ENCODE data around the gene SASH3. TPM values are rescaled to one million over a fixed set of nuclear protein-coding genes. Genes with fewer than 3 reads are reported as not detected.

The SASH3 gene
- total and polyA plus RNA-seq, 5 donors from 2014 or later: 117 to 205 (median 191) TPM

DNA sequence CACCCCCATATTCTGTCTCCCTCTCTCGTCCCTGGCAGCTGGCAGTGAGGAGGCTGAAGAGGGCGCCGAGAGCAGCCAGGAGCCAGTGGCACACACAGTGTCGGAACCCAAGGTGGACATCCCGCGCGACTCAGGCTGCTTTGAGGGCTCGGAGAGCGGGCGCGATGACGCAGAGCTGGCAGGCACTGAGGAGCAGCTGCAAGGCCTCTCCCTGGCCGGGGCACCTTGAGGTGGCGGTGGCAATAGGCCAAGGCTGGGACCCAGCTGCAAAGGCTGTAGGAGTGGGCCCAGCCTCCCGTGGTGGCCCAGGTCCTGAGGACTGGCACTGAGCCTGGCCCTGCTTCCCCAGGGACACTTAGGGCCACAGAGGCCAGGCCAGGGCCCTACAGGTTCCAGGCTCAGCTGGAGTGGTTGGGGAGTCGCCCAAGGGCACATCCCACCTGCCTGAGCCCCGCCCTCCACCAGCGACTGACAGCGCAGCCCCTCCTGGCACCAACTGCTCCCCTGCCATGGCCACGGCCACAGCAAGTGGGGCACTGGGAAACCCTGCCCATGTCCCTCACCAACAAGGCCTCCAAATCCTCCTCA, 13.9 kb downstream of the SASH3 start:
- ATAC-seq (ENCODE audit: low read depth in 2 of 2) (no peak), DNase-seq (no peak)
- Histone ChIP-seq H3K4me3 (ENCODE audit: low read depth, low read length) (no peak overlapping the region), H3K36me3 (ENCODE audit: control insufficient read depth, insufficient read depth, low read length) (peaks cover 61% of the 10 kb centered on the region), H3K27me3 (ENCODE audit: control insufficient read depth, insufficient read depth, low read length) (no peaks in the 10 kb centered on the region), H3K9me3 (ENCODE audit: control insufficient read depth in 2 of 2, low read length in 2 of 2) (no peaks in the 10 kb centered on the region), H3K4me1 (ENCODE audit: control insufficient read depth, insufficient read depth, low read length, poor library complexity, severe bottlenecking) (peaks cover 4% of the 10 kb centered on the region), H3K27ac (ENCODE audit: insufficient read depth, low read length, poor library complexity, severe bottlenecking) (no peak overlapping the region)
- peak overlapping the region in 2 of 3 donors; percentile 31 to 48 for H3K27ac Mint-ChIP-seq
- peaks cover 13% of the 10 kb centered on the region for H3K36me3 Mint-ChIP-seq
- H3K4me1 Mint-ChIP-seq: peaks cover 0 to 19% (median 10%) of the 10 kb centered on the region in 4 donors
- no peaks in the 10 kb centered on the region for H3K27me3 Mint-ChIP-seq
- H3K4me3 Mint-ChIP-seq: no peak overlapping the region
- no peaks in the 10 kb centered on the region for H3K9me3 Mint-ChIP-seq

DNA sequence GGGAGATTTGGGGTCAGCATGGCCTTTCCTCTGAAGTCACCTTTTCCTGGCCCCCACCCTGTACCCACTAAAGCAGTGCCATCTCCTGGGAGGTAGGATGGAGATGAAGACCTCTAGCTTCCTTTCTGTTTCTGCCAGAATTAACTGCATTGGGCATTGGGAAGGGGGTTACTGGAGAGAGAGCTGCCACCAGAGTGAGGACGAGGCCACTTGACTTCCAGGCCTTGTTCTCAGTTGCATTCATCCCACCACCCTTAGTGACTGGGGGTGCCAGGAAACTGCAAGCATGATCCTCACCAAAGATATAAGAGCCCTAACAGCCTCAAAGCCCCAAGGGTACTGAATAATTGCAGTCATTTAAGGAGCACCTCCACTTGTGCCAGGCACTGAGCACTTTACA, 15.8 kb downstream of the SASH3 start:
- no peaks in the 10 kb centered on the region for H3K9me3 Mint-ChIP-seq
- Histone ChIP-seq H3K4me3 (ENCODE audit: low read depth, low read length) (no peak overlapping the region), H3K36me3 (ENCODE audit: control insufficient read depth, insufficient read depth, low read length) (peaks cover 54% of the 10 kb centered on the region), H3K9me3 (ENCODE audit: control insufficient read depth in 2 of 2, low read length in 2 of 2) (no peaks in the 10 kb centered on the region), H3K27me3 (ENCODE audit: control insufficient read depth, insufficient read depth, low read length) (no peaks in the 10 kb centered on the region), H3K4me1 (ENCODE audit: control insufficient read depth, insufficient read depth, low read length, poor library complexity, severe bottlenecking) (peaks cover 4% of the 10 kb centered on the region), H3K27ac (ENCODE audit: insufficient read depth, low read length, poor library complexity, severe bottlenecking) (no peak overlapping the region)
- peaks cover 15% of the 10 kb centered on the region for H3K36me3 Mint-ChIP-seq
- H3K4me1 Mint-ChIP-seq: peaks cover 0 to 24% (median 15%) of the 10 kb centered on the region in 4 donors
- no peaks in the 10 kb centered on the region for H3K27me3 Mint-ChIP-seq
- no peak for DNase-seq
- H3K4me3 Mint-ChIP-seq: no peak overlapping the region
- no peak for ATAC-seq (ENCODE audit: low read depth in 2 of 2)
- no peak overlapping the region for H3K27ac Mint-ChIP-seq

DNA sequence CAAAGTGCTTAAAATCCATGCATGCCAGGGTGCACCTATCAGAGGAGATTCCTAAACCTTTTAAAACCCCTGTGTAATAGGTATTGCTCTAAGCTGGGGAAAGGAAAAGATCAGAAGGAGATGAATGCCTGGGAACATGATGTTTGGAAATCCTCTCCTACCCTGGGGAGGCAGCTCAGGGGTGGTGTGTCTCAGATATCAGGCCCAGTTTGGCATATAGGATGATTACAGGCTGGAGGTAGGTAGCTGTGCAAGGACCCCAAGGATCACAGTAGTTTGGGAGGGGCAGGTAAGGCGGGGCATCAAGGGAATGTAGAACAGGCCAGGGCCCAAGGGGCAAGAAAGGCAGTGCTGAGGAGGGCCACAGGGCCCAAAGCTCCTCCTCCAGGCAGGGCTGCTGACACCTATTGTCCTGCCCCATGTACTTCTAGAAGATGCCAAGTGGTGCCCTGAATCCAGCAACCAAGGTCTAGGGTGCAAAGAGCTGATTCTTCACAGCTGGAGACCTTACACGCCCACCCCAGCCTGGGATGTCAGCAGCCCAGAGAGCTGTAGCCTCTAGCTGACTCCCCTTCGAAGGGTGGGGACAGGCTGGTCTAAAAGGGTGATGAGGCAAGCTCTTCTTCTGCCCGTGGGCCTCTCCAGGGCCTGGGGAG, 17.6 kb downstream of the SASH3 start:
- DNase-seq: no peak
- Histone ChIP-seq H3K27me3 (ENCODE audit: control insufficient read depth, insufficient read depth, low read length) (no peaks in the 10 kb centered on the region), H3K36me3 (ENCODE audit: control insufficient read depth, insufficient read depth, low read length) (peaks cover 39% of the 10 kb centered on the region), H3K9me3 (ENCODE audit: control insufficient read depth in 2 of 2, low read length in 2 of 2) (no peaks in the 10 kb centered on the region), H3K4me1 (ENCODE audit: control insufficient read depth, insufficient read depth, low read length, poor library complexity, severe bottlenecking) (peaks cover 4% of the 10 kb centered on the region), H3K4me3 (ENCODE audit: low read depth, low read length) (no peak overlapping the region), H3K27ac (ENCODE audit: insufficient read depth, low read length, poor library complexity, severe bottlenecking) (no peak overlapping the region)
- H3K4me3 Mint-ChIP-seq: no peak overlapping the region
- H3K27me3 Mint-ChIP-seq: no peaks in the 10 kb centered on the region
- no peaks in the 10 kb centered on the region for H3K9me3 Mint-ChIP-seq
- no peak for ATAC-seq (ENCODE audit: low read depth in 2 of 2)
- H3K27ac Mint-ChIP-seq: peak overlapping the region in 2 of 3 donors; percentile 34 to 91
- H3K36me3 Mint-ChIP-seq: peaks cover 15% of the 10 kb centered on the region
- peaks cover 0 to 21% (median 15%) of the 10 kb centered on the region in 4 donors for H3K4me1 Mint-ChIP-seq

DNA sequence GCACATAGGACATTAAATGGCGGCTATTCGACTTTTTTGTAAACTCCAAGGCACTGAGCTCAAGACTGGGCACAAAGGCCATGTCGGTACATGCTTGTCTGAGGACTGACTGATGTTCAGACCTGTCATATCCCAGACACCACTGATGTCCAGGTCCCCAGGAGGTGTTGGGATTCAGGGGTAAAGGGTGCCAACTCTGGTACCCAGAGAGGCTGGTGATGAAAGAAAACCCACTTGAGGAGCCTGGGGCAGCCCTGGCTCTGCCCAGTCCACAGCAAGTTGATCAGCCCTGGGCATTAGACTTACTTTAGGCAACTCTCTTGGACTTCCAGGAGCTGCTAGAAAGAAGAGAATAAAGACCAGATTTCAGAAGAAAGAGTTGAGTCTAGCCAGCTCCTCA, 18.7 kb downstream of the SASH3 start:
- H3K4me1 ChIP-seq (ENCODE audit: control insufficient read depth, insufficient read depth, low read length, poor library complexity, severe bottlenecking): peaks cover 4% of the 10 kb centered on the region
- Mint-ChIP-seq H3K4me1 (peaks cover 0 to 21% (median 15%) of the 10 kb centered on the region in 4 donors), H3K27me3 (no peaks in the 10 kb centered on the region), H3K9me3 (no peaks in the 10 kb centered on the region), H3K36me3 (peaks cover 8% of the 10 kb centered on the region), H3K27ac (peak overlapping the region; percentile 11 to 91 (median 68)), H3K4me3 (no peak overlapping the region)
- DNase-seq (no peak), ATAC-seq (ENCODE audit: low read depth in 2 of 2) (no peak)
- peaks cover 28% of the 10 kb centered on the region for H3K36me3 ChIP-seq (ENCODE audit: control insufficient read depth, insufficient read depth, low read length)
- H3K4me3 ChIP-seq (ENCODE audit: low read depth, low read length): no peak overlapping the region
- no peaks in the 10 kb centered on the region for H3K27me3 ChIP-seq (ENCODE audit: control insufficient read depth, insufficient read depth, low read length)
- no peaks in the 10 kb centered on the region for H3K9me3 ChIP-seq (ENCODE audit: control insufficient read depth in 2 of 2, low read length in 2 of 2)
- H3K27ac ChIP-seq (ENCODE audit: insufficient read depth, low read length, poor library complexity, severe bottlenecking): peak overlapping the region; percentile 41

DNA sequence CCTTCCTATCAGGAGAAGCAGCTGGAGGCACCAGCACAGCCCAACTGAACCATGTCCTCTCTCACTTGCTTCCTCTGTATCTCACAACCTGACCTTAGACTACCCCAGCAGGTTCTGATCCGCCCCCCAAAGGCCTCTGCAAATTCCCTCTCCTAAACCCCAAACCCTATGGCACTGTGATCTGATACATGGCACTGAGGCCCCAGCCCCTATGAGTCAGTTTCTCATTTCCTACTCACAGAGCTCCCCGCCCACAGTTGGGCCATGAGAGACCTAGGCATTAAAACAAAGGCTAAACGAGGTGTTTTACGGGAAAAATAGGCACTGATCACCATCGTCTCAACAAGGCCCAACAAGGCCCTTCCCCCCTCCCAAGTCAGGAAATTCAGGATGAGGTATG, 19.1 kb downstream of the SASH3 start:
- H3K4me3 ChIP-seq (ENCODE audit: low read depth, low read length): no peak overlapping the region
- H3K27ac ChIP-seq (ENCODE audit: insufficient read depth, low read length, poor library complexity, severe bottlenecking): no peak overlapping the region
- peaks cover 4% of the 10 kb centered on the region for H3K4me1 ChIP-seq (ENCODE audit: control insufficient read depth, insufficient read depth, low read length, poor library complexity, severe bottlenecking)
- ATAC-seq (ENCODE audit: low read depth in 2 of 2) (peak; percentile 42 to 47), DNase-seq (no peak)
- H3K36me3 ChIP-seq (ENCODE audit: control insufficient read depth, insufficient read depth, low read length): peaks cover 25% of the 10 kb centered on the region
- Mint-ChIP-seq H3K9me3 (no peaks in the 10 kb centered on the region), H3K4me1 (peaks cover 0 to 21% (median 15%) of the 10 kb centered on the region in 4 donors), H3K27ac (peak overlapping the region in 2 of 3 donors; percentile 68 to 91), H3K27me3 (no peaks in the 10 kb centered on the region), H3K36me3 (peaks cover 12% of the 10 kb centered on the region), H3K4me3 (no peak overlapping the region)
- H3K9me3 ChIP-seq (ENCODE audit: control insufficient read depth in 2 of 2, low read length in 2 of 2): no peaks in the 10 kb centered on the region
- H3K27me3 ChIP-seq (ENCODE audit: control insufficient read depth, insufficient read depth, low read length): no peaks in the 10 kb centered on the region

DNA sequence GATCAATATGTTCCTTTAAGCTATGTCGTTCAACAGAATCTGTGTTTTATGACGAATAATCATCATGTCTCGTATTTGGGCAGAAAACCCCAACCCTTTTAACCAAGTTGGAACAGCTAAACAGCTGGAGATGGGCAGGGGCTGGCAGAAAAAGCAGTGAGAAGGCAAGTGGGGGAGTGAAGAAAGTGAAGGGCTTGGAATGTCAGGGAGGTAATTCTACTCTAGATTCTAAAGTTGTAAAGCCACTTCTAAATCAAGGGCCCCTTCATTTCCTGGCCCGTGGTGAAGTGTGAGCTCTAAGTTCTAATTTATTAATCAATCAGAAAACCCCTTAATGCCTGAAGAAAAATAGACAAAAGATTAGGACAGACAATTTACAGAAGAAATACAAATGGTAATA, 20.4 kb downstream of the SASH3 start:
- no peak for DNase-seq
- no peaks in the 10 kb centered on the region for H3K27me3 Mint-ChIP-seq
- peaks cover 0 to 20% (median 14%) of the 10 kb centered on the region in 4 donors for H3K4me1 Mint-ChIP-seq
- H3K36me3 Mint-ChIP-seq: peaks cover 15% of the 10 kb centered on the region
- Histone ChIP-seq H3K27ac (ENCODE audit: insufficient read depth, low read length, poor library complexity, severe bottlenecking) (no peak overlapping the region), H3K4me1 (ENCODE audit: control insufficient read depth, insufficient read depth, low read length, poor library complexity, severe bottlenecking) (peaks cover 4% of the 10 kb centered on the region), H3K9me3 (ENCODE audit: control insufficient read depth in 2 of 2, low read length in 2 of 2) (no peaks in the 10 kb centered on the region), H3K27me3 (ENCODE audit: control insufficient read depth, insufficient read depth, low read length) (no peaks in the 10 kb centered on the region), H3K36me3 (ENCODE audit: control insufficient read depth, insufficient read depth, low read length) (peaks cover 13% of the 10 kb centered on the region), H3K4me3 (ENCODE audit: low read depth, low read length) (no peak overlapping the region)
- no peak overlapping the region for H3K4me3 Mint-ChIP-seq
- ATAC-seq (ENCODE audit: low read depth in 2 of 2): no peak
- no peak overlapping the region for H3K27ac Mint-ChIP-seq
- no peaks in the 10 kb centered on the region for H3K9me3 Mint-ChIP-seq

DNA sequence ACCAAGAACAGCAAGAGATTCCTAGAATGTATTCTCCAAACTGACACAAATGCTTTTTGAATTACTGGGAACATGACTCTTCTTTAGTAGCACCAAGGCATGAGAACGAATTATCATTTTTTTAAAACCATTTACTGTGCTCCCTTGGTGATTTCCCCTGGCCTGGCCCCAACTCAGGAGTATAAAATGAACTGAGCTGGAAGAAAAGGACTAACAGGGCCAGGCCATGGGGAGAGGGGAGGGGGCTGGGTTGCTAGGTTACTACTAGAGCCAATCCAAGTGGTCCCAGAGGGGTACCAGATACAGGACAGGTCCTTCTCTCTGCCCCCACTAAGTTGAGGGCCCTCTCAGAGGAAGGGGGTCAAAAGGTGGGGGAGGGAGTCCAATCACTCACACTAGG, 23.1 kb downstream of the SASH3 start:
- no peaks in the 10 kb centered on the region for H3K9me3 ChIP-seq (ENCODE audit: control insufficient read depth in 2 of 2, low read length in 2 of 2)
- H3K4me1 Mint-ChIP-seq: peaks cover 0 to 16% (median 12%) of the 10 kb centered on the region in 4 donors
- H3K36me3 Mint-ChIP-seq: peaks cover 20% of the 10 kb centered on the region
- peaks cover 4% of the 10 kb centered on the region for H3K4me1 ChIP-seq (ENCODE audit: control insufficient read depth, insufficient read depth, low read length, poor library complexity, severe bottlenecking)
- H3K36me3 ChIP-seq (ENCODE audit: control insufficient read depth, insufficient read depth, low read length): peaks cover 3% of the 10 kb centered on the region
- no peaks in the 10 kb centered on the region for H3K27me3 ChIP-seq (ENCODE audit: control insufficient read depth, insufficient read depth, low read length)
- H3K4me3 Mint-ChIP-seq: no peak overlapping the region
- H3K4me3 ChIP-seq (ENCODE audit: low read depth, low read length): no peak overlapping the region
- H3K27ac Mint-ChIP-seq: no peak overlapping the region
- H3K27me3 Mint-ChIP-seq: no peaks in the 10 kb centered on the region
- no peak for ATAC-seq (ENCODE audit: low read depth in 2 of 2)
- no peak for DNase-seq
- H3K27ac ChIP-seq (ENCODE audit: insufficient read depth, low read length, poor library complexity, severe bottlenecking): no peak overlapping the region
- no peaks in the 10 kb centered on the region for H3K9me3 Mint-ChIP-seq

DNA sequence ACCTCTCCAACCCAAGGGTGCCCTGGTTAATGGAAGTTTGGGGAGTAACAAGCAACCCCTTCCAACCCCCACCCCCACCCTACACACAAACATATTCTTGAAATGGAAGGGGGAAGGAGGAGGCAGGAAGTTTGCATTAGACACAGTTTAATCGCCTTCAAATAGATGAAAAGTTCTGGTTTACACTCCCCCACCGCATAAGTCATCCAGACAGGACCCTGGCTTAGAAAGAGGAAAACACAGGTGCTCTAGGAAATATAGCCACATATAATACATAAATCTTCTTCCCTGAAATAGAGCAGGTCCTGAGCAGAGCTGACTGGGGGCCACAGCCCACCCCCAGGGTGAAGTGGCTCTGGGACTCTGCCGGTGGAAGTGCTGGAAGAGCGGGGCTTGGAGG, 25.1 kb downstream of the SASH3 start:
- Mint-ChIP-seq H3K4me3 (no peak overlapping the region), H3K27me3 (no peaks in the 10 kb centered on the region), H3K4me1 (peaks cover 0 to 14% (median 12%) of the 10 kb centered on the region in 4 donors), H3K36me3 (peaks cover 20% of the 10 kb centered on the region), H3K9me3 (no peaks in the 10 kb centered on the region), H3K27ac (no peak overlapping the region)
- no peak for DNase-seq
- ATAC-seq (ENCODE audit: low read depth in 2 of 2): no peak
- H3K4me1 ChIP-seq (ENCODE audit: control insufficient read depth, insufficient read depth, low read length, poor library complexity, severe bottlenecking): no peaks in the 10 kb centered on the region
- peaks cover 2% of the 10 kb centered on the region for H3K36me3 ChIP-seq (ENCODE audit: control insufficient read depth, insufficient read depth, low read length)
- H3K27me3 ChIP-seq (ENCODE audit: control insufficient read depth, insufficient read depth, low read length): no peaks in the 10 kb centered on the region
- H3K4me3 ChIP-seq (ENCODE audit: low read depth, low read length): no peak overlapping the region
- no peak overlapping the region for H3K27ac ChIP-seq (ENCODE audit: insufficient read depth, low read length, poor library complexity, severe bottlenecking)
- H3K9me3 ChIP-seq (ENCODE audit: control insufficient read depth in 2 of 2, low read length in 2 of 2): no peaks in the 10 kb centered on the region
